GM19468 (cell line): ENCODE measurements around the gene TBC1D16.

Experiments used
- ATAC-seq: cut with Tn5 transposase; IDR thresholded peaks from one replicate; pipeline ENCODE4 v1.9.1; 2021; ENCODE audit warnings: mild to moderate bottlenecking, moderate library complexity, moderate number of reproducible peaks; ENCODE audit not compliant: unreplicated experiment; ENCODE audit errors: extremely low read depth

TBC1D16 gene

GRCh38 chr17:79942591-79943346 lies 92.9 kb downstream of the TBC1D16 start:
- ATAC-seq, result no peak

- no peak for ATAC-seq
Observed at GRCh38 chr17:79942011-79942405, 93.7 kb downstream of the TBC1D16 start.

GRCh38 chr17:79941088-79942010 lies 94.3 kb downstream of the TBC1D16 start:
- no peak for ATAC-seq

- no peak for ATAC-seq
Observed at GRCh38 chr17:79940459-79941087, 95.1 kb downstream of the TBC1D16 start.

GRCh38 chr17:79939755-79940458 lies 95.8 kb downstream of the TBC1D16 start:
- no peak for ATAC-seq

- no peak for ATAC-seq
Observed at GRCh38 chr17:79939094-79939435, 96.6 kb downstream of the TBC1D16 start.

GRCh38 chr17:79938336-79939093 lies 97.2 kb downstream of the TBC1D16 start:
- no peak for ATAC-seq

- no peak for ATAC-seq
Observed at GRCh38 chr17:79937391-79938335, 98.0 kb downstream of the TBC1D16 start.

- no peak for ATAC-seq
Observed at GRCh38 chr17:79936641-79937381, 98.9 kb downstream of the TBC1D16 start.

GRCh38 chr17:79936050-79936449 lies 99.6 kb downstream of the TBC1D16 start:
- ATAC-seq, result no peak

GRCh38 chr17:79935197-79935885 lies 100.3 kb downstream of the TBC1D16 start:
- ATAC-seq, result no peak

GRCh38 chr17:79934653-79934970 lies 101.1 kb downstream of the TBC1D16 start:
- no peak for ATAC-seq

- ATAC-seq, result no peak
Observed at GRCh38 chr17:79933863-79934652, 101.6 kb downstream of the TBC1D16 start.

- ATAC-seq, result no peak
Observed at GRCh38 chr17:79932451-79933306, 103.0 kb downstream of the TBC1D16 start.

- ATAC-seq, result no peak
Observed at GRCh38 chr17:79931817-79932309, 103.8 kb downstream of the TBC1D16 start.
